Liver (tissue), 9 donors: ENCODE results near the gene BAIAP3. TPM values are rescaled to one million over a fixed set of nuclear protein-coding genes. Genes with fewer than 3 reads are reported as not detected.

Experiments used
- DNase-seq: peaks from one replicate; pipeline ENCODE4 v3.0.0-alpha.2; 2017; ENCODE audit warnings: low spot score
- H3K27ac ChIP-seq, 2 donors: one replicate each; pipeline ENCODE4 v1.7.0; 2013; ENCODE audit warnings: inconsistent platforms in 2 of 2, low read length in 2 of 2, control low read depth in 1 of 2, low read depth in 1 of 2, mild to moderate bottlenecking in 1 of 2
- H3K27me3 ChIP-seq, 4 donors: one replicate each; pipeline versions ENCODE4 v1.6.1 to v1.7.0; 2013; ENCODE audit warnings: low read length in 3 of 4, inconsistent platforms in 1 of 4, mild to moderate bottlenecking in 1 of 4, moderate library complexity in 1 of 4; ENCODE audit not compliant: control insufficient read depth in 4 of 4, insufficient read depth in 4 of 4
- H3K36me3 ChIP-seq, 4 donors: one replicate each; pipeline versions ENCODE4 v1.6.1 to v1.7.0; 2013; ENCODE audit warnings: low read length in 3 of 4, mild to moderate bottlenecking in 3 of 4, low read depth in 1 of 4, moderate library complexity in 1 of 4; ENCODE audit not compliant: control insufficient read depth in 4 of 4, insufficient read depth in 3 of 4
- H3K4me1 ChIP-seq, 4 donors: one replicate each; pipeline versions ENCODE4 v1.6.1 to v1.7.0; 2013; ENCODE audit warnings: low read length in 3 of 4, mild to moderate bottlenecking in 3 of 4, moderate library complexity in 1 of 4; ENCODE audit not compliant: control insufficient read depth in 4 of 4, insufficient read depth in 4 of 4
- H3K4me3 ChIP-seq, 3 donors: one replicate each; pipeline versions ENCODE4 v1.6.1 to v1.7.0; 2013; ENCODE audit warnings: low read length in 3 of 3, control low read depth in 1 of 3, low read depth in 1 of 3, mild to moderate bottlenecking in 1 of 3
- H3K9ac ChIP-seq, 2 donors: one replicate each; pipeline ENCODE4 v1.7.0; 2013; ENCODE audit warnings: low read length in 2 of 2, mild to moderate bottlenecking in 2 of 2, moderate library complexity in 2 of 2, control low read depth in 1 of 2, low read depth in 1 of 2
- H3K9me3 ChIP-seq, 4 donors: one replicate each; pipeline versions ENCODE4 v1.6.1 to v1.7.0; 2013; ENCODE audit warnings: low read length in 3 of 4; ENCODE audit not compliant: control insufficient read depth in 4 of 4
- FOXA2 ChIP-seq: IDR thresholded peaks from 2 replicates; pipeline ENCODE4 v1.6.1; 2016; ENCODE audit warnings: antibody characterized with exemption
- HNF4A ChIP-seq, 2 donors: conservative IDR thresholded peaks; 2 replicates each; pipeline ENCODE4 v1.6.1; 2016; ENCODE audit warnings: antibody characterized with exemption in 2 of 2, mild to moderate bottlenecking in 2 of 2
- HNF4G ChIP-seq: IDR thresholded peaks from 2 replicates; pipeline ENCODE4 v1.6.1; 2016; ENCODE audit warnings: antibody characterized with exemption
- NR2F2 ChIP-seq: IDR thresholded peaks from 2 replicates; pipeline ENCODE4 v1.6.1; 2016; ENCODE audit warnings: antibody characterized with exemption
- RAD21 ChIP-seq, 2 donors: IDR thresholded peaks; 2 replicates each; pipeline ENCODE4 v1.6.1; 2016; ENCODE audit warnings: antibody characterized with exemption in 2 of 2, mild to moderate bottlenecking in 2 of 2
- SP1 ChIP-seq: IDR thresholded peaks from 2 replicates; pipeline ENCODE4 v1.6.1; 2018; ENCODE audit warnings: antibody characterized with exemption, mild to moderate bottlenecking
- TAF1 ChIP-seq: conservative IDR thresholded peaks from 2 replicates; pipeline ENCODE4 v1.6.1; 2016; ENCODE audit warnings: antibody characterized with exemption, mild to moderate bottlenecking
- YY1 ChIP-seq: IDR thresholded peaks from 2 replicates; pipeline ENCODE4 v1.6.1; 2016; ENCODE audit warnings: antibody characterized with exemption, mild to moderate bottlenecking
- WGBS: extraction: QIAGEN DNeasy Blood & Tissue Kit; methylation state at CpG from one replicate; pipeline ENCODE4 v1.1.7; 2013; 5-methylcytosine and 5-hydroxymethylcytosine counted together
- polyA plus RNA-seq, 2 donors: library from polyadenylated mRNA; stranded (reverse) in 1 of 2; unstranded in 1 of 2; fragments of 200-250 nt in 1 of 2; fragments of >200 nt in 1 of 2; fragmentation: Nextera tagmentation in 1 of 2; extraction: Ambion mirVana in 1 of 2; gene quantifications; one replicate each; pipeline versions ENCODE4 v1.2.1 to v1.2.3, GENCODE V29; 2013 to 2015
- total RNA-seq, 2 donors: library from RNA; depleted of rRNA; stranded (reverse); fragments of >200 nt; gene quantifications; one replicate each; pipeline ENCODE4 v1.2.3, GENCODE V29; 2014
- TF ChIP-seq, protein P1 (sequence below): IDR thresholded peaks from 2 replicates; pipeline ENCODE4 v1.6.1; 2016; ENCODE audit warnings: antibody characterized with exemption, mild to moderate bottlenecking
- TF ChIP-seq, protein P2 (sequence below): fragments of 150-350 bp; IDR thresholded peaks from 2 replicates; pipeline ENCODE4 v1.5.1; 2017; ENCODE audit warnings: improper control_type of control experiment, low read depth, low read length; ENCODE audit not compliant: missing input control
- donor health status: healthy.
- donor health status: healthy.
- donor health status: healthy.
- donor health status: healthy.
- donor health status: healthy.

Gene BAIAP3
- total and polyA plus RNA-seq, 4 donors: 1.6 to 3.8 (median 2.6) TPM

DNA sequence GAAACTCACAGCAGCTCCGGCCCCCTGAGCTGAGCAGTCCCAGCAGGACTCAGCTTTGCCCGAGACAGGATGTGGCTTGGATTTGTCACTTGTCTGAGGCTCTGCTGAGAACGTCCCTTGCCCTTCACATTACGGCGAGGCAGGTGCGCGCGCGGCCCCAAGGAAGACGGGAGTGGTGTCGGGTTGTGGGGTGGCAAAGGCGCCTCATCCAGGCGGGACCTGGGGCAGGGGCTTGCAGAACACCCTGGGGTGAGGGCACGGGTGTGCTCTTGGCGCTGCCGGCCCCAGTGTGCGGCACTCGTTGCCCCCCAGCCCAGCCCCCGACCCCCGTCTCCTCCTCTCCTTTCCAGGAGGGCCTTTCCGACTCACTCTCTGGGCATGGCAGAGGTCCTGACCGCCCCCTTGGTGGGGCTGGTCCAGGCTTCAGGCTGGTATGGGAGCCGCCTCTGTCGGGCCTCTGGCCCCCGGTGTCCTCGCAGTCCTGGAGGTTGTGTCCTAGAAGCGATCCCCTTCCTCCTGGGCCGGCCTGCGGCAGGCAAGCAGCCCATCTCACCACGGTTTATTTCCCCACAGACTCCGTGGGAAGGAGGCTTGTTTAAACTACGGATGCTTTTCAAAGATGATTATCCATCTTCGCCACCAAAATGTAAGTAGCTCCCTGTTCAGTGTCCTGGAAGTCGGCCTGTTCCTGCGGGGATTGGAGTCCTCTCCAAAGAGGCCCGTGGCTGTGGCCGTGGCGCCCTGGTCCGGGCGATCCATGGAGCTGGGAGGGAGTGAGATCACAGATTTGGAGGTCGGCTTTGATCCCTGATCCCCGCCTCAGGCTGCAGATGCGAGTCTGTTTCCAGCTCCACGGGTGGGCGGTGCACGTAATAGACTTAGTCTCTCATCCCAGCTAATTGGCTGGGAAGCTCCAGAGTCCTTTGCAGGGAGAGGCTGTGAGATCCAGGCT is 18.1 kb upstream of the BAIAP3 start:
- peaks cover 9 to 37% (median 31%) of the 10 kb centered on the region in 4 donors for H3K4me1 ChIP-seq
- H3K9me3 ChIP-seq: no peaks in the 10 kb centered on the region
- peaks cover 33 to 61% (median 44%) of the 10 kb centered on the region in 4 donors for H3K36me3 ChIP-seq
- WGBS: 87% methylated on average over 46 of the region's 46 CpGs
- TF ChIP-seq YY1 (no peak), RAD21 (IDR thresholded peaks at IDR 0.05) (no peak), FOXA2 (no peak), HNF4A (conservative IDR thresholded peaks at IDR 0.05) (no peak), NR2F2 (no peak)
- TF ChIP-seq, protein P1, sequence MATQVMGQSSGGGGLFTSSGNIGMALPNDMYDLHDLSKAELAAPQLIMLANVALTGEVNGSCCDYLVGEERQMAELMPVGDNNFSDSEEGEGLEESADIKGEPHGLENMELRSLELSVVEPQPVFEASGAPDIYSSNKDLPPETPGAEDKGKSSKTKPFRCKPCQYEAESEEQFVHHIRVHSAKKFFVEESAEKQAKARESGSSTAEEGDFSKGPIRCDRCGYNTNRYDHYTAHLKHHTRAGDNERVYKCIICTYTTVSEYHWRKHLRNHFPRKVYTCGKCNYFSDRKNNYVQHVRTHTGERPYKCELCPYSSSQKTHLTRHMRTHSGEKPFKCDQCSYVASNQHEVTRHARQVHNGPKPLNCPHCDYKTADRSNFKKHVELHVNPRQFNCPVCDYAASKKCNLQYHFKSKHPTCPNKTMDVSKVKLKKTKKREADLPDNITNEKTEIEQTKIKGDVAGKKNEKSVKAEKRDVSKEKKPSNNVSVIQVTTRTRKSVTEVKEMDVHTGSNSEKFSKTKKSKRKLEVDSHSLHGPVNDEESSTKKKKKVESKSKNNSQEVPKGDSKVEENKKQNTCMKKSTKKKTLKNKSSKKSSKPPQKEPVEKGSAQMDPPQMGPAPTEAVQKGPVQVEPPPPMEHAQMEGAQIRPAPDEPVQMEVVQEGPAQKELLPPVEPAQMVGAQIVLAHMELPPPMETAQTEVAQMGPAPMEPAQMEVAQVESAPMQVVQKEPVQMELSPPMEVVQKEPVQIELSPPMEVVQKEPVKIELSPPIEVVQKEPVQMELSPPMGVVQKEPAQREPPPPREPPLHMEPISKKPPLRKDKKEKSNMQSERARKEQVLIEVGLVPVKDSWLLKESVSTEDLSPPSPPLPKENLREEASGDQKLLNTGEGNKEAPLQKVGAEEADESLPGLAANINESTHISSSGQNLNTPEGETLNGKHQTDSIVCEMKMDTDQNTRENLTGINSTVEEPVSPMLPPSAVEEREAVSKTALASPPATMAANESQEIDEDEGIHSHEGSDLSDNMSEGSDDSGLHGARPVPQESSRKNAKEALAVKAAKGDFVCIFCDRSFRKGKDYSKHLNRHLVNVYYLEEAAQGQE: no peak
- no peaks in the 10 kb centered on the region for H3K27me3 ChIP-seq
- no peak for DNase-seq
- H3K27ac ChIP-seq: no peak overlapping the region
- H3K4me3 ChIP-seq: no peak overlapping the region
- H3K9ac ChIP-seq: no peak overlapping the region

DNA sequence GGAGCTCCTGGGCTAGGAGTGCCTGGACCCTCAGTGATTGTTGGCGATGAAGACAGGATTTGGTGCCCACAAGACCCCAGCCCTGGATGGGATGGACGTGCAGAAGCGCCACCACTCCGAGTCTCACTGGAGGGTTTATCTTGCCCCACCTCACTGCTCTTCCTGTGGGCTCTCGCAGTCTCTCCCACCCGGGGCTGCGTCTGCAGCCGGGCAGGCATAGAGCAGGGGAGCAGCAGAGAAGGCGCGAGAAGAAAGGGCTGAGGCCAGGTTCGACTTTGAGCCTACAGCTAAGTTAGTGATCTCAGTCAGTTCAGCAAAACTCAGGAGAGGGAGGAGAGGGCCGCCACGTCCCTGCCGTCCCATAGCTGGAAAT is 17.4 kb upstream of the BAIAP3 start:
- Histone ChIP-seq H3K36me3 (peaks cover 38 to 67% (median 45%) of the 10 kb centered on the region in 4 donors), H3K27ac (no peak overlapping the region), H3K4me3 (no peak overlapping the region), H3K9me3 (no peaks in the 10 kb centered on the region), H3K4me1 (peaks cover 9 to 30% (median 25%) of the 10 kb centered on the region in 4 donors), H3K9ac (no peak overlapping the region), H3K27me3 (no peaks in the 10 kb centered on the region)
- 89% methylated on average over 14 of the region's 14 CpGs for WGBS
- TF ChIP-seq SP1: no peak
- no peak for TF ChIP-seq TAF1
- TF ChIP-seq, protein P2, sequence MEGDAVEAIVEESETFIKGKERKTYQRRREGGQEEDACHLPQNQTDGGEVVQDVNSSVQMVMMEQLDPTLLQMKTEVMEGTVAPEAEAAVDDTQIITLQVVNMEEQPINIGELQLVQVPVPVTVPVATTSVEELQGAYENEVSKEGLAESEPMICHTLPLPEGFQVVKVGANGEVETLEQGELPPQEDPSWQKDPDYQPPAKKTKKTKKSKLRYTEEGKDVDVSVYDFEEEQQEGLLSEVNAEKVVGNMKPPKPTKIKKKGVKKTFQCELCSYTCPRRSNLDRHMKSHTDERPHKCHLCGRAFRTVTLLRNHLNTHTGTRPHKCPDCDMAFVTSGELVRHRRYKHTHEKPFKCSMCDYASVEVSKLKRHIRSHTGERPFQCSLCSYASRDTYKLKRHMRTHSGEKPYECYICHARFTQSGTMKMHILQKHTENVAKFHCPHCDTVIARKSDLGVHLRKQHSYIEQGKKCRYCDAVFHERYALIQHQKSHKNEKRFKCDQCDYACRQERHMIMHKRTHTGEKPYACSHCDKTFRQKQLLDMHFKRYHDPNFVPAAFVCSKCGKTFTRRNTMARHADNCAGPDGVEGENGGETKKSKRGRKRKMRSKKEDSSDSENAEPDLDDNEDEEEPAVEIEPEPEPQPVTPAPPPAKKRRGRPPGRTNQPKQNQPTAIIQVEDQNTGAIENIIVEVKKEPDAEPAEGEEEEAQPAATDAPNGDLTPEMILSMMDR: no peak
- TF ChIP-seq YY1: no peak
- TF ChIP-seq HNF4G: no peak
- TF ChIP-seq HNF4A (conservative IDR thresholded peaks at IDR 0.05): no peak
- DNase-seq: no peak
